Fibroblast of lung (primary cell): ENCODE data around the gene CACNA2D3.

Source experiments
- EZH2 ChIP-seq: IDR thresholded peaks from 2 replicates; pipeline ENCODE4 v1.5.1; 2012; ENCODE audit warnings: low read length, control low read depth, mild to moderate bottlenecking; ENCODE audit errors: missing control alignments
- TF ChIP-seq, protein P1 (sequence below), 2 donors: IDR thresholded peaks in 1 of 2; conservative IDR thresholded peaks in 1 of 2; 1 replicate in 1 of 2; 2 replicates in 1 of 2; pipeline ENCODE4 v1.5.1; 2011 to 2012; ENCODE audit warnings: low read length in 2 of 2, control low read depth in 1 of 2, inconsistent platforms in 1 of 2, low read depth in 1 of 2, mild to moderate bottlenecking in 1 of 2

- TF ChIP-seq, protein P1, sequence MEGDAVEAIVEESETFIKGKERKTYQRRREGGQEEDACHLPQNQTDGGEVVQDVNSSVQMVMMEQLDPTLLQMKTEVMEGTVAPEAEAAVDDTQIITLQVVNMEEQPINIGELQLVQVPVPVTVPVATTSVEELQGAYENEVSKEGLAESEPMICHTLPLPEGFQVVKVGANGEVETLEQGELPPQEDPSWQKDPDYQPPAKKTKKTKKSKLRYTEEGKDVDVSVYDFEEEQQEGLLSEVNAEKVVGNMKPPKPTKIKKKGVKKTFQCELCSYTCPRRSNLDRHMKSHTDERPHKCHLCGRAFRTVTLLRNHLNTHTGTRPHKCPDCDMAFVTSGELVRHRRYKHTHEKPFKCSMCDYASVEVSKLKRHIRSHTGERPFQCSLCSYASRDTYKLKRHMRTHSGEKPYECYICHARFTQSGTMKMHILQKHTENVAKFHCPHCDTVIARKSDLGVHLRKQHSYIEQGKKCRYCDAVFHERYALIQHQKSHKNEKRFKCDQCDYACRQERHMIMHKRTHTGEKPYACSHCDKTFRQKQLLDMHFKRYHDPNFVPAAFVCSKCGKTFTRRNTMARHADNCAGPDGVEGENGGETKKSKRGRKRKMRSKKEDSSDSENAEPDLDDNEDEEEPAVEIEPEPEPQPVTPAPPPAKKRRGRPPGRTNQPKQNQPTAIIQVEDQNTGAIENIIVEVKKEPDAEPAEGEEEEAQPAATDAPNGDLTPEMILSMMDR (conservative IDR thresholded peaks at IDR 0.05 in 1 of 2, IDR thresholded peaks at IDR 0.05 in 1 of 2; ENCODE audit: low read depth in 1 of 2, low read length in 2 of 2) = no peak
- TF ChIP-seq EZH2 = no peak
These were observed 650.9 kb downstream of the CACNA2D3 start for GRCh38 chr3:54773271-54773670.
